CD4-positive, alpha-beta T cell treated with Interleukin-6 for 4 hours (primary cell): ENCODE data around the gene SLC12A5.
"Not testable (repeated sequence)": the region's sequence is repeated elsewhere in the genome, so short reads cannot be mapped to it uniquely, and the experiment has no call there.

Experiments
- DNase-seq: peaks from one replicate; pipeline ENCODE4 v3.0.0-alpha.2; 2020; ENCODE audit warnings: mixed read lengths

The SLC12A5 gene

GRCh38 chr20:46083101-46083500, 54.1 kb downstream of the SLC12A5 start:
- no peak for DNase-seq

- DNase-seq: no peak
Observed at GRCh38 chr20:46083531-46084061, 54.6 kb downstream of the SLC12A5 start.

- DNase-seq: no peak
Observed at GRCh38 chr20:46084805-46085178, 55.8 kb downstream of the SLC12A5 start.

- no peak for DNase-seq
Observed at GRCh38 chr20:46085179-46085851, 56.3 kb downstream of the SLC12A5 start.

GRCh38 chr20:46087161-46087560, 58.1 kb downstream of the SLC12A5 start:
- no peak for DNase-seq

- DNase-seq: no peak
Observed at GRCh38 chr20:46088409-46089166, 59.6 kb downstream of the SLC12A5 start.

- DNase-seq: no peak
Observed at GRCh38 chr20:46089167-46089416, 60.1 kb downstream of the SLC12A5 start.

GRCh38 chr20:46089417-46090388, 60.7 kb downstream of the SLC12A5 start, which contains the start of gene NCOA5:
Gene NCOA5, minus strand, starts transcription at chr20:46089962. Its CDS starts 10,538 bp downstream, at chr20:46079424.
- peak; percentile 93 for DNase-seq

GRCh38 chr20:46091622-46092535, 62.9 kb downstream of the SLC12A5 start:
- DNase-seq: not testable (repeated sequence)

GRCh38 chr20:46093531-46093930, 64.5 kb downstream of the SLC12A5 start:
- no peak for DNase-seq

GRCh38 chr20:46099491-46100287, 70.7 kb downstream of the SLC12A5 start:
- DNase-seq: no peak

- not testable (repeated sequence) for DNase-seq
Observed at GRCh38 chr20:46100444-46100843, 71.4 kb downstream of the SLC12A5 start.

- DNase-seq: no peak
Observed at GRCh38 chr20:46100988-46101387, 72.0 kb downstream of the SLC12A5 start.

- no peak for DNase-seq
Observed at GRCh38 chr20:46101957-46102356, 72.9 kb downstream of the SLC12A5 start.

GRCh38 chr20:46102940-46103339, 73.9 kb downstream of the SLC12A5 start:
- no peak for DNase-seq

- no peak for DNase-seq
Observed at GRCh38 chr20:46104262-46104661, 75.2 kb downstream of the SLC12A5 start.

- DNase-seq: no peak
Observed at GRCh38 chr20:46107061-46107460, 78.0 kb downstream of the SLC12A5 start.

GRCh38 chr20:46108435-46108841, 79.4 kb downstream of the SLC12A5 start:
- DNase-seq: no peak

- DNase-seq: no peak
Observed at GRCh38 chr20:46108976-46109375, 80.0 kb downstream of the SLC12A5 start.
